ENCODE data around the gene PROP1. TPM values are rescaled to one million over a fixed set of nuclear protein-coding genes. Genes with fewer than 3 reads are reported as not detected.

Gene PROP1
- not detected in 2 replicates for total RNA-seq

DNA sequence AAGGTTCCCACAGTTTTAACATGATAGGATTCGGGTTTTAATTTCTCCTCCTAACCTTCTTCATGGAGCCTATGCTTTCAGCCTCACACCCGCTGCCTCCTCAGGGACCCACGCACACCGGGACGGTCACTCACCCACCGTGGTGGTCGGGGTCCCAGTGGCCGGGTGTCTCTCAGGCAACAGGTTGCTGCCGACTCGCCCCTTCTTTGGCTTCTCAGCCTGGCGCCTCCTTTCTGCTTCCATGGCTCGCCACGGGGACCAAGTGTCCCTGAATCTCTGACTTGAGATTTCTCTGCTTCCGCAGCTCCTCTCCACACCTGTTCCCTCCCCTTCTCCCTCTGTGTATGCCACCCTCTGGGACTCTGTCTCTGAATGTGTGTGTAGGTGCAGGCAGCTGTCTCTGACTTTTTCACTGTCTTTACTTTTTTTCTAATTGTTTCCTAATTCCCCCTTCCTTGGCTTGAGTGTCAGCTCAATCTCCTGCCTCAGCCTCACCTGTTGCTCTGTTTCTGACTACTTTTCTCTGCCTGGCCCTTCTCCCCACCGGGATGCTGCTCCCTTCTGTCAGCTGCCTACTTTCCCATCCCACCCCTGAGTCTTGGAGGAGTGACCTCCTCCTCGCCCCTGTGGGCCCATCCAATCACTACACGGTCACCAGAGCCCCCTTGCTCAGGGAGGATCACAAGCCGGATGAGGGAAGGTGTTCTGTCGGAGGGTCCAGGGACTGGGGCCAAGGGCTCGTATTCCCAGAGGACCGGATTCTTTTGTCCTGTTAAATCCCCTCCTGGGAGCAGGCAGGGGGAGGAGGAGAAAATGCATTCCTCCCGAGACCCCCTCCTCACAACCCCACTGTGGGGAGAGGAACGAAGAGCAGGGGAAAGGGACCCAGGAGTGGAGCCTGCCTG is at the start of gene PROP1:
PROP1 (minus strand) TSS at position 552 of the 905 bp plus-strand sequence; CDS start at position 243, 309 bp downstream.

Other genes starting within 250 kb of the PROP1 start
- gene FAM153A, start 213.3 kb downstream of the PROP1 start, total RNA-seq, result not detected in 2 replicates
- 0.26 and 0.32 TPM in 2 replicates for gene N4BP3, start 117.3 kb upstream of the PROP1 start, total RNA-seq
- 17.8 and 19.6 TPM in 2 replicates for gene RMND5B, start 134.8 kb upstream of the PROP1 start, total RNA-seq
- gene NHP2, start 157.6 kb upstream of the PROP1 start, total RNA-seq, result 94.9 and 95.9 TPM in 2 replicates
- gene GMCL2, start 191.1 kb upstream of the PROP1 start, total RNA-seq, result not detected in 2 replicates
- gene HNRNPAB, start 208.3 kb upstream of the PROP1 start, total RNA-seq, result 55.3 and 60.2 TPM in 2 replicates
- 31.5 and 42.2 TPM in 2 replicates for gene PHYKPL, start 236.6 kb upstream of the PROP1 start, total RNA-seq